CD4-positive, CD25-positive, alpha-beta regulatory T cell (primary cell): ENCODE results near the gene PRDM11. TPM values are rescaled to one million over a fixed set of nuclear protein-coding genes. Genes with fewer than 3 reads are reported as not detected.

Source experiments
- ATAC-seq, 2 donors: fragments of 150-1000 bp; cut with Tn5 transposase; one replicate each; pipeline ENCODE4 v1.10.0; 2021; ENCODE audit warnings: low read depth in 2 of 2, moderate number of reproducible peaks in 2 of 2, moderate library complexity in 1 of 2
- DNase-seq, 3 donors: peaks; one replicate each; pipeline versions ENCODE4 v3.0.0 to v3.0.0-alpha.2; 2012 to 2022; ENCODE audit warnings: mixed read lengths in 1 of 3
- H3K27ac ChIP-seq: one replicate; pipeline ENCODE4 v1.7.0; 2013; ENCODE audit warnings: mild to moderate bottlenecking, low read length; ENCODE audit not compliant: insufficient read depth, poor library complexity, severe bottlenecking
- H3K27me3 ChIP-seq: one replicate; pipeline ENCODE4 v1.7.0; 2013; ENCODE audit warnings: low read length; ENCODE audit not compliant: control insufficient read depth, insufficient read depth
- H3K36me3 ChIP-seq: one replicate; pipeline ENCODE4 v1.7.0; 2013; ENCODE audit warnings: mild to moderate bottlenecking, low read length, moderate library complexity; ENCODE audit not compliant: control insufficient read depth, insufficient read depth
- H3K4me1 ChIP-seq: 2 replicates; pipeline ENCODE4 v1.7.0; 2013; ENCODE audit warnings: mild to moderate bottlenecking, low read length; ENCODE audit not compliant: insufficient read depth, control insufficient read depth, poor library complexity, severe bottlenecking
- H3K4me3 ChIP-seq: one replicate; pipeline ENCODE4 v1.7.0; 2013; ENCODE audit warnings: low read depth, mild to moderate bottlenecking, low read length, moderate library complexity
- H3K9me3 ChIP-seq, 2 experiments: 1 replicate in 1 of 2; 2 replicates in 1 of 2; pipeline ENCODE4 v1.7.0; 2013; ENCODE audit warnings: low read length in 2 of 2, mild to moderate bottlenecking in 1 of 2, moderate library complexity in 1 of 2; ENCODE audit not compliant: control insufficient read depth in 2 of 2
- H3K27ac Mint-ChIP-seq, 3 donors: one replicate each; pipeline ENCODE4 v1.8.0; 2020 to 2022; ENCODE audit warnings: mild to moderate bottlenecking in 3 of 3, mixed read lengths in 3 of 3, moderate library complexity in 2 of 3
- H3K27me3 Mint-ChIP-seq: one replicate; pipeline ENCODE4 v1.8.0; 2022; ENCODE audit warnings: mild to moderate bottlenecking, mixed read lengths
- H3K36me3 Mint-ChIP-seq: one replicate; pipeline ENCODE4 v1.8.0; 2020; ENCODE audit warnings: mixed read lengths
- H3K4me1 Mint-ChIP-seq, 4 donors: one replicate each; pipeline ENCODE4 v1.8.0; 2020 to 2022; ENCODE audit warnings: mixed read lengths in 4 of 4, mild to moderate bottlenecking in 1 of 4
- H3K4me3 Mint-ChIP-seq, 4 donors: one replicate each; pipeline ENCODE4 v1.8.0; 2020 to 2022; ENCODE audit warnings: mild to moderate bottlenecking in 4 of 4, mixed read lengths in 4 of 4, moderate library complexity in 3 of 4
- H3K9me3 Mint-ChIP-seq, 7 donors: one replicate each; pipeline ENCODE4 v1.8.0; 2020 to 2022; ENCODE audit warnings: mixed read lengths in 7 of 7, mild to moderate bottlenecking in 3 of 7, moderate library complexity in 2 of 7
- polyA plus RNA-seq, 4 donors: library from polyadenylated mRNA; unstranded; fragments of 300-500 nt; fragmentation: Illumina TruSeq; gene quantifications; one replicate each; pipeline ENCODE4 v1.2.3, GENCODE V29; 2021
- total RNA-seq: library from RNA; stranded (reverse); gene quantifications from one replicate; pipeline ENCODE4 v1.2.3, GENCODE V29; 2022

Gene PRDM11
- total and polyA plus RNA-seq, 5 donors from 2014 or later = 0.37 to 9.0 (median 0.65) TPM

- Mint-ChIP-seq H3K36me3 (no peaks in the 10 kb centered on the region), H3K27me3 (peaks cover 30% of the 10 kb centered on the region), H3K27ac (no peak overlapping the region), H3K4me1 (peaks cover 0 to 24% (median 13%) of the 10 kb centered on the region in 4 donors), H3K9me3 (peaks cover 0 to 2% (median 0%) of the 10 kb centered on the region in 7 donors), H3K4me3 (peak overlapping the region in 1 of 4 donors; percentile 95)
- DNase-seq (no peak), ATAC-seq (no peak)
- peaks cover 15% of the 10 kb centered on the region for H3K4me1 ChIP-seq
- no peaks in the 10 kb centered on the region for H3K36me3 ChIP-seq
- H3K9me3 ChIP-seq = no peaks in the 10 kb centered on the region
- H3K27ac ChIP-seq = no peak overlapping the region
- no peak overlapping the region for H3K4me3 ChIP-seq
- H3K27me3 ChIP-seq = peaks cover 3% of the 10 kb centered on the region
Observed at GRCh38 chr11:45143494-45143893, 2.9 kb upstream of the PRDM11 start.

GRCh38 chr11:45144126-45145082, 2.0 kb upstream of the PRDM11 start:
- no peak for DNase-seq
- Mint-ChIP-seq H3K4me3 (peak overlapping the region; percentile 12 to 95 (median 90)), H3K9me3 (peaks cover 0 to 2% (median 0%) of the 10 kb centered on the region in 7 donors), H3K27me3 (peaks cover 27% of the 10 kb centered on the region), H3K27ac (no peak overlapping the region), H3K36me3 (no peaks in the 10 kb centered on the region), H3K4me1 (peaks cover 0 to 31% (median 21%) of the 10 kb centered on the region in 4 donors)
- Histone ChIP-seq H3K27me3 (peaks cover 3% of the 10 kb centered on the region), H3K36me3 (no peaks in the 10 kb centered on the region), H3K4me1 (peaks cover 15% of the 10 kb centered on the region), H3K27ac (no peak overlapping the region), H3K4me3 (no peak overlapping the region), H3K9me3 (no peaks in the 10 kb centered on the region)
- no peak for ATAC-seq

- H3K36me3 ChIP-seq = no peaks in the 10 kb centered on the region
- no peaks in the 10 kb centered on the region for H3K9me3 ChIP-seq
- H3K27me3 ChIP-seq = peaks cover 3% of the 10 kb centered on the region
- peaks cover 15% of the 10 kb centered on the region for H3K4me1 ChIP-seq
- no peak overlapping the region for H3K27ac ChIP-seq
- no peak overlapping the region for H3K4me3 ChIP-seq
- no peak for ATAC-seq
- Mint-ChIP-seq H3K27ac (peak overlapping the region in 1 of 3 donors; percentile 85), H3K36me3 (no peaks in the 10 kb centered on the region), H3K27me3 (peaks cover 27% of the 10 kb centered on the region), H3K9me3 (peaks cover 0 to 2% (median 0%) of the 10 kb centered on the region in 7 donors), H3K4me1 (peaks cover 0 to 32% (median 22%) of the 10 kb centered on the region in 4 donors), H3K4me3 (peak overlapping the region; percentile 12 to 95 (median 90))
- DNase-seq = peak in 1 of 3 donors; percentile 7
Observed at GRCh38 chr11:45145083-45145378, 1.4 kb upstream of the PRDM11 start.

GRCh38 chr11:45145379-45146071, 914 bp upstream of the PRDM11 start:
- Histone ChIP-seq H3K27me3 (peaks cover 3% of the 10 kb centered on the region), H3K36me3 (no peaks in the 10 kb centered on the region), H3K27ac (peak overlapping the region; percentile 86), H3K9me3 (no peaks in the 10 kb centered on the region), H3K4me3 (peak overlapping the region; percentile 68), H3K4me1 (peaks cover 15% of the 10 kb centered on the region)
- H3K4me1 Mint-ChIP-seq = peaks cover 0 to 36% (median 24%) of the 10 kb centered on the region in 4 donors
- no peaks in the 10 kb centered on the region for H3K36me3 Mint-ChIP-seq
- DNase-seq (peak in 1 of 3 donors; percentile 14), ATAC-seq (no peak)
- peaks cover 22% of the 10 kb centered on the region for H3K27me3 Mint-ChIP-seq
- peak overlapping the region; percentile 89 to 95 (median 92) for H3K4me3 Mint-ChIP-seq
- H3K27ac Mint-ChIP-seq = peak overlapping the region in 2 of 3 donors; percentile 85 to 90
- peaks cover 0 to 2% (median 0%) of the 10 kb centered on the region in 7 donors for H3K9me3 Mint-ChIP-seq

GRCh38 chr11:45147017-45147728, 734 bp downstream of the PRDM11 start:
- Histone ChIP-seq H3K36me3 (no peaks in the 10 kb centered on the region), H3K9me3 (no peaks in the 10 kb centered on the region), H3K4me1 (peaks cover 15% of the 10 kb centered on the region), H3K27me3 (peaks cover 3% of the 10 kb centered on the region), H3K4me3 (peak overlapping the region; percentile 81), H3K27ac (peak overlapping the region; percentile 86)
- peak; percentile 97 to 98 for ATAC-seq
- peak overlapping the region; percentile 92 to 95 (median 92) for H3K4me3 Mint-ChIP-seq
- H3K27me3 Mint-ChIP-seq = peaks cover 20% of the 10 kb centered on the region
- peaks cover 0 to under 1% (median 0%) of the 10 kb centered on the region in 7 donors for H3K9me3 Mint-ChIP-seq
- peak overlapping the region; percentile 73 to 96 (median 86) for H3K27ac Mint-ChIP-seq
- no peaks in the 10 kb centered on the region for H3K36me3 Mint-ChIP-seq
- H3K4me1 Mint-ChIP-seq = peaks cover 0 to 43% (median 28%) of the 10 kb centered on the region in 4 donors
- peak; percentile 87 to 96 (median 91) for DNase-seq

- Mint-ChIP-seq H3K27ac (peak overlapping the region; percentile 73 to 96 (median 86)), H3K9me3 (no peaks in the 10 kb centered on the region), H3K27me3 (peaks cover 14% of the 10 kb centered on the region), H3K4me3 (peak overlapping the region; percentile 92 to 95 (median 92)), H3K4me1 (peaks cover 0 to 48% (median 30%) of the 10 kb centered on the region in 4 donors), H3K36me3 (peaks cover 5% of the 10 kb centered on the region)
- Histone ChIP-seq H3K9me3 (no peaks in the 10 kb centered on the region), H3K4me1 (peaks cover 15% of the 10 kb centered on the region), H3K27me3 (peaks cover 3% of the 10 kb centered on the region), H3K27ac (no peak overlapping the region), H3K4me3 (peak overlapping the region; percentile 81), H3K36me3 (no peaks in the 10 kb centered on the region)
- ATAC-seq = no peak
- no peak for DNase-seq
Observed at GRCh38 chr11:45147891-45148675, 1.6 kb downstream of the PRDM11 start.
